ENCODE results near the gene OR1F1. TPM values are rescaled to one million over a fixed set of nuclear protein-coding genes. Genes with fewer than 3 reads are reported as not detected.

The OR1F1 gene
- total RNA-seq, 1 experiment from 2014 or later = 0.21 TPM

DNA sequence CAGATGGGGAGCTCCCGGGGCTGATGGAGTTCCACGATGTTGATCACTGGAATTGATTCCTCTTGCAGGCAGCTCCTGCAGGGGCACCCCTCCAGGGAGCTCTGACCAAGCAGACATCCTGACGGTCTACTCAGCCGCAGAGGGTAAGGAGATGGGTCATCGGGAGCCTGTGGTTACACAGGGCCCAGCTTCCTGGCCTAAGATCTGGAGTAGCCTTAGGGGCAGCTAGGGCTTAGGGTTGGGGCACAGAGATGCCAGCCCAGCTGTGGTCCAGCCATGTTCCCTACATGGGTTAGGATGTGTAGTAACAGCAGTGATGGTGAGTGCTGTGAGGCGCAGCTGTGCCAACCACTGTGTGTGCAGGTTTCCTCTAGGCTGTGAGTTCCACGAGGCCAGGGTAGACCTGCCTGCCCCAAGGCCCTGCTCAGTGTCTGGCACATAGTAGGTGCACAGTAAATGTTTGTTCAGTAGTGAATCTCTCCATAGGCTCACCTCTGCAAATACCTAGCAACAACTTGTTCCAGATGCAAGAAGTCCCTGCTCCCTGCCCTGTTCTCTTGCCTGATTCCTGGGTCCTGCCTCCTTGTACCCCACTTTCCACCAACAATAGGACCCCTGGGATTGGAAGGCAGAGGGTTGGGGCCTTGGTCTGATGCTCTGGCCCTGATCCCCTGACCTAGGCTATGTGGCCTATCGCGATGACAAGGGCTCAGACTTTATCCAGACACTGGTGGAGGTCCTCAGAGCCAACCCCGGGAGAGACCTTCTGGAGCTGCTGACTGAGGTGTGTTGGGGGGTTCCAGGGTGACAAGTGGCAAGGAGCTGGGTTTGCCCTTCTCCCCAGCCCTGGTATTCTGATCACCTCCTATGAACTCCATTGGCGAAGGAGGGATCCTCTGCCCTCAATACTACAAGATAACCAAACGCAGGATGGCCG is 39.5 kb upstream of the OR1F1 start:
- in situ Hi-C loops (cut with HindIII; ENCODE audit: low pct_unique_long_range_greater_than_20kb, low sequenced_read_pairs) = no loop called here
- DNase-seq (ENCODE audit: low read depth, low spot score) = no peak

DNA sequence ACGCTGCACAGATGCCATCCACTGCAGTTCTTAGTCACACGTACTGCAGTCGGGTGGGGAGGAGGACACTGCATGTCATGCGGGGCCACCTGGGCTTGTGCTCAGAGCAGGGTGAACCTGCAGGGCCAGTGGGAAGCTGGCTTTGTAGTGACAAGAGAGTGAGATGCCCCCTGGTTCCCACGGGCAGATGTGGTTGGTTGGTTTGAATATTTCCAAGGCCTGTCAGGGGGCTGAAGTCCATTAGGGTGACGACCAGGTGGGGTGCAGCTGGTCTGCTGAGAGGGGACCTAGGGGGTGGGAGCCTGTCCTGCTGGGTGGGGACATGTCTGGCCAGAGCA is 38.8 kb upstream of the OR1F1 start:
- DNase-seq (ENCODE audit: low read depth, low spot score) = no peak
- in situ Hi-C loops (cut with HindIII; ENCODE audit: low pct_unique_long_range_greater_than_20kb, low sequenced_read_pairs) = no loop called here

GRCh38 chr16:3149630-3150345 is 38.2 kb upstream of the OR1F1 start:
- in situ Hi-C loops (cut with HindIII; ENCODE audit: low pct_unique_long_range_greater_than_20kb, low sequenced_read_pairs) = no loop called here
- peak; percentile 50 for DNase-seq (ENCODE audit: low read depth, low spot score)

DNA sequence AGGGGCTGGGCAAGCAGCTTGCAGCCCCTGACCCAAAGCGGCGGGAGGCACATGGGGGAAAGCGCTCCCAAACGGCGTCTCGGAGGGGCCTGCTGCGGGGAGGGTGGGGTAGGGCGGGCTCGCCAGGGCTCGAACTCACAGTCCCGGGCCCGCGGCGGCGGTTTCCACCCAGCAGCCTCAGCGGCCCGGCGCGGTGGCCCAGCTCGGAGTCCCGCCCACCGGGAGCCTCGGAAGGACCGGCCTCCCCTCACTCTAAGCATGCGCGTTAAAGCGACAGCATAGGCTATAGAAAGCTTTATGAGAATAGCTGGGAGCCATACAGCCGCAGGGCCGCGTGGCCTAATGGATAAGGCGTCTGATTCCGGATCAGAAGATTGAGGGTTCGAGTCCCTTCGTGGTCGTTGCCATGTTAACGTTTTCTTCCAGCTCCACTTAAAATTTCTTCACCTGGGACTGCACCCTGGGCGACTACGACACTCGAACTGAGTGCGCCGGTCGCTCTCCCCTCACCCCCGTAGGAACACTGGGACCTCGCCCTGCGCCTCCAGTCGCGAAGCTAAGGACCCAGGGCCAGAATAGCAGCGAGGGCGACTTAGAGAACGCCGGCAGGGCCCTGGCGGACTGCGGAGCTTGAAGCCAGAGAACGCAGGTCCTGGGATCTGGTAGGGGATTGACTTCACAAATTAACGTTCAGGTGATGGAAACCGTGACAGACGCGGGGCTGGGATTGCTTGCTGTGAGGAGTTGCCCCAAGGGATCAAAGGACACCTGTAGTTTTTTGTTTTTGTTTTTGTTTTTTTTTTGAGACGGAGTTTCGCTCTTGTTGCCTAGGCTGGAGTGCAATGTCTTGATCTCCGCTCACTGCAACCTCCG is 37.4 kb upstream of the OR1F1 start:
- peak; percentile 97 for DNase-seq (ENCODE audit: low read depth, low spot score)
- in situ Hi-C loops (cut with HindIII; ENCODE audit: low pct_unique_long_range_greater_than_20kb, low sequenced_read_pairs) = no loop called here

DNA sequence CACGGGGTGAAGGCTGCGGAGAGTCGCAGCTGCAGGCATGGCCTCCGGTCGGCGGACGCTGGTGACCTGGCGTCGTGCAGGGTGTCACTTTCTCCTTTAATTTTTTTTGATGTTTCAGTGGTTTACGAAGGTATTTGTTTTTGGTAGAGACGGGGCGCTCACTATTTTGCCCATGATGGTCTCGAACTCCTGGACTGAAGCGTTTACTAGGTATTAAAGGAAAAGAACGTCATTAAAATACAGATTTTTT is 36.1 kb upstream of the OR1F1 start:
- in situ Hi-C loops (cut with HindIII; ENCODE audit: low pct_unique_long_range_greater_than_20kb, low sequenced_read_pairs) = no loop called here
- no peak for DNase-seq (ENCODE audit: low read depth, low spot score)

- in situ Hi-C loops (cut with HindIII; ENCODE audit: low pct_unique_long_range_greater_than_20kb, low sequenced_read_pairs) = no loop called here
- peak; percentile 94 for DNase-seq (ENCODE audit: low read depth, low spot score)
Measured at GRCh38 chr16:3152277-3152990, 35.6 kb upstream of the OR1F1 start.

- no peak for DNase-seq (ENCODE audit: low read depth, low spot score)
- in situ Hi-C loops (cut with HindIII; ENCODE audit: low pct_unique_long_range_greater_than_20kb, low sequenced_read_pairs) = no loop called here
Measured at GRCh38 chr16:3152991-3153368, 35.0 kb upstream of the OR1F1 start.

DNA sequence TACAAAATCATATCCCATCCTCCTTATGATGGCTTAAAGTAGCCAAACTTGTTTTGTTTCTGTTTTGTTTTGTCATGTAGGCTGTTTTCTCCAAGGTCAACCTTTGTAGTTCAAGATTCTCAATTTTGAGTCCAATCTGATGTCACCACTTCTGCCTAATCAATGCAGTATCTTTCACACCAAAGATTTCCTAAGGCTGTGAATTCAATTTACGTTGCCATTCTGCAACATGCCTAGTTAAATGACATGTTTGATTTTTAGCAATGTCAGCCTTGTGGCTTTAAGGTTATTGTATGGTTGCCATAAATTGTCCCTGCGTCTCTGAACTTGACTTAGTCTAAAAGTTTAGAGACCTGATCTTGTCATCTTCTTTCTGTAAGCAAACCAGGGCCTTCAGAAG is 32.8 kb upstream of the OR1F1 start:
- in situ Hi-C loops (cut with HindIII; ENCODE audit: low pct_unique_long_range_greater_than_20kb, low sequenced_read_pairs) = no loop called here
- DNase-seq (ENCODE audit: low read depth, low spot score) = no peak

GRCh38 chr16:3155972-3156371 is 32.0 kb upstream of the OR1F1 start:
- in situ Hi-C loops (cut with HindIII; ENCODE audit: low pct_unique_long_range_greater_than_20kb, low sequenced_read_pairs) = no loop called here
- DNase-seq (ENCODE audit: low read depth, low spot score) = no peak

- peak; percentile 96 for DNase-seq (ENCODE audit: low read depth, low spot score)
- in situ Hi-C loops (cut with HindIII; ENCODE audit: low pct_unique_long_range_greater_than_20kb, low sequenced_read_pairs) = no loop called here
Measured at GRCh38 chr16:3157229-3158025, 30.6 kb upstream of the OR1F1 start.

GRCh38 chr16:3158026-3158509 is 29.9 kb upstream of the OR1F1 start:
- peak; percentile 27 for DNase-seq (ENCODE audit: low read depth, low spot score)
- in situ Hi-C loops (cut with HindIII; ENCODE audit: low pct_unique_long_range_greater_than_20kb, low sequenced_read_pairs) = no loop called here

DNA sequence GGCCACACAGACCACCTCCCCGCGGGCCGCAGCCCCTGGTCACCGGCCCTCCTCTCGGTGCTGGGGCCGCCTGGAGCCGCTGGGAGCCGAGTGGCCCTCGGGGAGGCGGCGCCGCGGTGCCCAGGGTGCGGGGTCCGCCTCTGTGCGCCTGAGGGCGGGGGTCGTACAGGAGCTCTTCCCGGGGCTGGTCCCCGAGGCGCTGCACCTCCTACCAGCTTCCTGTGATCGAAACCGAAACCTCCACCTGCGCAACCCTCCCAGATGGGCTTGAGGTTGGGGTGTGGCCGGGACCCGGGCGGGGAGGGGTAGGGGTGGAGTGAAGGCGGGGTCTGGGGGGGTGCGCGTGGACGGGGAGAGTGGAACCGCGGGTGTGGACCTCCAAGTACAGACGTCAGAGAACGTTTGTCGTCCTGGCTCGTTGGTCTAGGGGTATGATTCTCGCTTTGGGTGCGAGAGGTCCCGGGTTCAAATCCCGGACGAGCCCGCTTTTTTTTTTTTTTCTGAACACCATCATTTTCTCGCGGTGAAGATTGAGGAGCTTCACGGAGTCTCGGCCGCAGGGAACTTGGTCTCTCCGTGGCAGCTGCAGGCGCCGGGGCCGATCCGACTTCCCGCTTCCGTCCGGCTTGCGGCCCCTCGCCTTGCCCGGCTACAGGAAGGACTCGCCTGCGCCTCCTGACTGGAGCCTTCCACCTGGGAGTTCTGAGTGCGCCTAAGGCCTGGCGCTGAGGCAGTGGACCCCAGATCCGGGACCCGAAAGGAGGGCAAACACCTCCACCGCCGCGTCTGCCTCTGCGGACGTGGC is 29.3 kb upstream of the OR1F1 start:
- in situ Hi-C loops (cut with HindIII; ENCODE audit: low pct_unique_long_range_greater_than_20kb, low sequenced_read_pairs) = no loop called here
- peak; percentile 89 for DNase-seq (ENCODE audit: low read depth, low spot score)

DNA sequence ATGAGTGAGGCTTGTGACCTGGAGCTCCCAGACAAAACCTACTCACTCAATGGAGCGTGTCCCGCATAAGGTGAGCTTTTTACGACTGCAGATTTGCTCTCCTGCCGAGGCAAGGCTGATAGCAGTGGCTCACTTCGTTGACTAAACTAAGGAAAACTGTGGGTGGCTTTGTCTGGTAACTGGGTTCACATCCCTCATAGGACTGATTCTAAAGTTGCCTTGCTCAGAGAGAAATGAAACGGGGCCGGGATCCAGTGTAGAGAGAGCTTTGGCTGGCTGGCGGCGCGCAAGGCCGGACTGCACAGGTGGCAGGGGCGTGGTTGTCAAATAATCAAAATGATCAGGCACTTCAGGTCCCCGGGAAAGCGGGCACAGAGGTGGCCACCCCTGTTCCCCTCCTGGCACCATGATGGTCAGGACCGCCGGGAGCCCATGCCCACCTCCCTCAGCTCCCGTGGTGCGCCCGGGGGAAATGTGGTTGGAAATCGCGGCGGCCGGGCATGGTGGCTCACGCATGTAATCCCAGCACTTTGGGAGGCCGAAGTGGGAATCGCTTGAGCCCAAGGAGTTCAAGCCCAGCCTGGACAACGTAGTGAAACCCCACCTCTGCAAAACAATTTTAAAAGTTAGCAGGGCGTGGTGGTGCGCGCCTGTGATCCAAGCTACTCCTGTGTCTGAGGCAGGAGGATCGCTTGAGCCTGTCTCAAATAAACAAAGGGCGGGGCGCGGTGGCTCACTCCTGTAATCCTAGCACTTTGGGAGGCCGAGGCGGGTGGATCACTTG is 26.6 kb upstream of the OR1F1 start:
- in situ Hi-C loops (cut with HindIII; ENCODE audit: low pct_unique_long_range_greater_than_20kb, low sequenced_read_pairs) = no loop called here

DNA sequence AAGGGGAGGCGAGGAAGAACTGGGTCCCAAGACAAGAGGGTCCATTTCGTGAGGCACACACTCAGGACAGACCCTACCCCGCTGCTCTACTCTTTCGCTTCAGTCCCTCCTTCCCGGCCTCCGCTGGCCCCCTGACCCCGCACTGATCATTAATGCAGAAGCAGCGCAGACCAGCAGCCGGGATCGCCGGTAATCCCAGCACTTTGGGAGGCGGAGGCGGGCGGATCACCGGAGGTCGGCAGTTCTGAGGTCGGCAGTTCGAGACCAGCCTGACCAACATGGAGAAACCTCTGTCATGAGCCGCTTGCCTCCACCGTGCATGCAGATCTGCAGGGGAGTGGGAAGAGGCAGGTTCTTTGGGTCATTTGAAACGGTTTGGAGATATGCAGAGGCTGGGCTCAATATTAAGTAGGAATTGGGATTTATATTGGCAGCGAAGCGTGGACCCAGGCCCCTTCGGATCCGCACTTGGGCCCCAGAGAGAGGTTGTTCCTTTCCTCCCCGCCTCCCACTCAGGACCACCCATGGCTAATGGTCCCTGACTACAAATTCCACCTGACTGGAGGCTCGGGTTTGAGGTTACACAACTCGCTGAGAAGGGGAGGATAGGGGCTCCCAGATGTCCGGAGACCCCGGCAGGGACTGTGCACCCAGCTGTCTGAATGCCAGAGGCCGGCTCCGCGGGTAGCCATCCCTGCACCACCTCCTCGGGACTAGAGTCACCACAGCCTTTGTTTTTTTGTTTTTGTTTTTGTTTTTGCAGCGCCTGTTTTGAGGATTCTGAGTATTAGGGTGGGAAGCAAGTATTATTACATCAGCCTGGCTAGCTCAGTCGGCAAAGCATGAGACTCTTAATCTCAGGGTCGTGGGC is 23.6 kb upstream of the OR1F1 start:
- in situ Hi-C loops (cut with HindIII; ENCODE audit: low pct_unique_long_range_greater_than_20kb, low sequenced_read_pairs) = no loop called here

More for the DNA sequence above, 26.6 kb upstream of the OR1F1 start:
- DNase-seq (ENCODE audit: low read depth, low spot score) = no peak

More for the DNA sequence above, 23.6 kb upstream of the OR1F1 start:
- DNase-seq (ENCODE audit: low read depth, low spot score) = no peak
